HG03064 (cell line): ENCODE measurements around the gene ATF4.
"Not testable (repeated sequence)": the region's sequence is repeated elsewhere in the genome, so short reads cannot be mapped to it uniquely, and the experiment has no call there.

ENCODE experiments used
- ATAC-seq: cut with Tn5 transposase; IDR thresholded peaks from one replicate; pipeline ENCODE4 v1.9.1; 2021; ENCODE audit warnings: low read depth; ENCODE audit not compliant: unreplicated experiment

The ATF4 gene

DNA sequence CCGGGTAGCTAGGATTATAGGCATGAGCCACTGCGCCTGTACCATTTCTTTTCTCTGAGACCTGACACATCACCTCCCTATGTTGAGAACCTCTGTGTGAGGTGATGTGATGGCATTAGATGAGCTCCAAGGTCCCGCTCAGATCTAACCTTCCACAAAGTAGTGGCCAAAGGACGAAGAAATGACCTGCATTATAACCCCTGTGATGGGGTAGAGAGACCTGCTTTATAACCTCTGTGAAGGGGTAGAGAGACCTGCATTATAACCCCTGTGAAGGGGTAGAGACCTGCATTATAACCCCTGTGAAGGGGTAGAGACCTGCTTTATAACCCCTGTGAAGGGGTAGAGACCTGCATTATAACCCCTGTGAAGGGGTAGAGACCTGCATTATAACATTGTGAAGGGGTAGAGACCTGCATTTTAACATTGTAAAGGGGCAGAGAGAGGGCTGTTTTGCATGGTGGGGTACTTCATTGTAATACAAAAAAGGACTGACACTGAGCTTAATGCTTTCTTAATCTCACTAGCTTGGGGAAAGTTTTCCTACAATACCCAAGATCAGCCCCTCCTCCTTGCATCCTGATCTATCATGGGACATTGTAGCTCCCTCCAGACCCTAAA lies 9.7 kb upstream of the ATF4 start:
- ATAC-seq = no peak

DNA sequence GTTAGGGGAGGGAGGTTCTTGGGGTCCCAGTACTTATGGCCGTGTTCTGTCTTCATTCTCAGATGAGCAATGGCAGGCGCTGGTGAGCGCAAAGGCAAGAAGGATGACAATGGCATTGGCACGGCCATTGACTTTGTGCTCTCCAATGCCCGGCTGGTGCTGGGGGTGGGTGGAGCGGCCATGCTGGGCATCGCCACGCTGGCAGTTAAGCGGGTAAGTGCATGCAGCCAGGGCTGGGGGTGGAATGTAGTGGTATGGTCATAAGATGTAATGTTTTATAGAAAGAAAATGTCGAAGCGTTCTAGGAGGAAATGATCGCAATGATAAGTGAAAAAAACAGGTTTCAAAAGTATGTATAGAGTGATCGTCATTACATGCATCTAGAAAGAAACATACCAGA lies 9.1 kb upstream of the ATF4 start:
- no peak for ATAC-seq

- no peak for ATAC-seq
These were observed 8.3 kb upstream of the ATF4 start for GRCh38 chr22:39512026-39512425.

GRCh38 chr22:39513791-39514190 lies 6.6 kb upstream of the ATF4 start:
- no peak for ATAC-seq

- no peak for ATAC-seq
These were observed 5.9 kb upstream of the ATF4 start for GRCh38 chr22:39514373-39514973.

DNA sequence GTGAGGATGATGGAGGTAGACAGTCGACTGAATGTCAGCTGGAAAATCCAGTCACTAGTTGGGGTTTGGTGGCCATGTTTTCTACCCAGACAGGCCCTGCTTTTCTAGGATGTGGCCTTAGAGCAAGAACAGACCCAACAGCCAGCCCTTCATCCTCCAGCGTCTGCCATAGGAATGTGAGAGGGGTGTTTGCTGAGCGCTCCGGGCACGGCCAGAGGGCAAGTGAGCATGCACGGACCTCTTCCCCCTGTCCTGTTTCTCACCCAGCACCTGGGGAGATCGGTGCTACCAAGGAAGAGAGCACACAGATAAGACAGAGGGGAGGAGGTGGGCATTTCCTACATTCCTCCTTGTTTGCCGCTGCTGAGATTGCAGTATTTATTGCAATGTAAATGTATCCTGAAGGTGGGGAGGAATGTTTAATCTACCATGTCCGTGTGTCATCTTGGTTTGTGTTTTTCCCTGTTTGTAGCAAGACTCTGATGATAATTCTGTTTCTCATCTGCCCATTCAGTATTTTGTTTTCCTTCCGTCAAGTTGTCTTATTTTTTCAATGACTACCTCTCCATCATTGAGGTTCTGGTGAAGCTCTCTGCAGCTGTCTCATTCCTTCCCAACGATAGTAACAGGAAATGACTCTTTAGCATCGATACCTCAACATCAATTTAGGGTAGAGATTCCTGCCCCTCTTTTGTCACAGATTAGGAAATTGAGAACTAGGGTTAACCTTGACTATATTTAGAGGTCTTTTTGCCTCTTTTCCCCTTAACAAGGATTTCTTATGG lies 4.9 kb upstream of the ATF4 start:
- no peak for ATAC-seq

- no peak for ATAC-seq
These were observed 2.9 kb upstream of the ATF4 start for GRCh38 chr22:39517470-39517869.

GRCh38 chr22:39518144-39518786 lies 2.1 kb upstream of the ATF4 start:
- no peak for ATAC-seq

GRCh38 chr22:39518996-39519680 lies 1.2 kb upstream of the ATF4 start:
- no peak for ATAC-seq

DNA sequence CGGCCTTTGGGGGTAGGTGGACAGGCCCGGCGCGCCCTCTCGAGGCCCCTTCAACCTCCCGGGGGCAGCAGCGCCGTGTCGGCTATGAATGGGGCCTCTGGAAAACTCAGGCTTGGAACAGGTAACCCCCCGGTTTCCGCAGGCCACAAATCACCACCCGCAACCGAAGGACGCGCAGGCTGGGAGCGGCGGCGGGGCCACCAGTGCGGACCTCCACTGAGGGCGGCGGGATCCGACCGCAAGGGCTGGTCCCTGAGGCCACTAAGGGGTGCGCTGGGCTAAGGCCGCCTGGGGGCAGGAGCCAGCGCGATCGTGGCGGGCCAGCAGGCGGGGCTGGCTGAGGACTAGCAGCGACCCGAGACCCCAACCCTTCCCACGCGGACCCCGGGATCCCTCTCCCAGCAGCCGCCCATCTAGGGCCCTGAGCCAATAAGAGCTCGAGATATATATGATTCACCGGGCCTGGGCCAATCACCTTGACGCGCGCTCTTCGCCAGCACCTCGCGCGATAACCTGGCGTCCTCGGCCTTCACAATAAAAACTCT lies 609 bp upstream of the ATF4 start:
- ATAC-seq = peak; percentile 68

DNA sequence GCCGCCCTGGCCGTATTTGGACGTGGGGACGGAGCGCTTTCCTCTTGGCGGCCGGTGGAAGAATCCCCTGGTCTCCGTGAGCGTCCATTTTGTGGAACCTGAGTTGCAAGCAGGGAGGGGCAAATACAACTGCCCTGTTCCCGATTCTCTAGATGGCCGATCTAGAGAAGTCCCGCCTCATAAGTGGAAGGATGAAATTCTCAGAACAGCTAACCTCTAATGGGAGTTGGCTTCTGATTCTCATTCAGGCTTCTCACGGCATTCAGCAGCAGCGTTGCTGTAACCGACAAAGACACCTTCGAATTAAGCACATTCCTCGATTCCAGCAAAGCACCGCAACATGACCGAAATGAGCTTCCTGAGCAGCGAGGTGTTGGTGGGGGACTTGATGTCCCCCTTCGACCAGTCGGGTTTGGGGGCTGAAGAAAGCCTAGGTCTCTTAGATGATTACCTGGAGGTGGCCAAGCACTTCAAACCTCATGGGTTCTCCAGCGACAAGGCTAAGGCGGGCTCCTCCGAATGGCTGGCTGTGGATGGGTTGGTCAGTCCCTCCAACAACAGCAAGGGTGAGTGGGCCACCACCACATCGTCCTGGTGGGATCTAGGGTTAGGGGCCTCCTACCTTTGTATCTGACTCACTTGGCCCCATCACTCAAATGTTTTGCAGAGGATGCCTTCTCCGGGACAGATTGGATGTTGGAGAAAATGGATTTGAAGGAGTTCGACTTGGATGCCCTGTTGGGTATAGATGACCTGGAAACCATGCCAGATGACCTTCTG lies 934 bp downstream of the ATF4 start:
- ATAC-seq = peak; percentile 12

DNA sequence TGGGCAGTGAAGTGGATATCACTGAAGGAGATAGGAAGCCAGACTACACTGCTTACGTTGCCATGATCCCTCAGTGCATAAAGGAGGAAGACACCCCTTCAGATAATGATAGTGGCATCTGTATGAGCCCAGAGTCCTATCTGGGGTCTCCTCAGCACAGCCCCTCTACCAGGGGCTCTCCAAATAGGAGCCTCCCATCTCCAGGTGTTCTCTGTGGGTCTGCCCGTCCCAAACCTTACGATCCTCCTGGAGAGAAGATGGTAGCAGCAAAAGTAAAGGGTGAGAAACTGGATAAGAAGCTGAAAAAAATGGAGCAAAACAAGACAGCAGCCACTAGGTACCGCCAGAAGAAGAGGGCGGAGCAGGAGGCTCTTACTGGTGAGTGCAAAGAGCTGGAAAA lies 1.7 kb downstream of the ATF4 start:
- not testable (repeated sequence) for ATAC-seq

GRCh38 chr22:39522567-39523300 lies 2.4 kb downstream of the ATF4 start:
- no peak for ATAC-seq

DNA sequence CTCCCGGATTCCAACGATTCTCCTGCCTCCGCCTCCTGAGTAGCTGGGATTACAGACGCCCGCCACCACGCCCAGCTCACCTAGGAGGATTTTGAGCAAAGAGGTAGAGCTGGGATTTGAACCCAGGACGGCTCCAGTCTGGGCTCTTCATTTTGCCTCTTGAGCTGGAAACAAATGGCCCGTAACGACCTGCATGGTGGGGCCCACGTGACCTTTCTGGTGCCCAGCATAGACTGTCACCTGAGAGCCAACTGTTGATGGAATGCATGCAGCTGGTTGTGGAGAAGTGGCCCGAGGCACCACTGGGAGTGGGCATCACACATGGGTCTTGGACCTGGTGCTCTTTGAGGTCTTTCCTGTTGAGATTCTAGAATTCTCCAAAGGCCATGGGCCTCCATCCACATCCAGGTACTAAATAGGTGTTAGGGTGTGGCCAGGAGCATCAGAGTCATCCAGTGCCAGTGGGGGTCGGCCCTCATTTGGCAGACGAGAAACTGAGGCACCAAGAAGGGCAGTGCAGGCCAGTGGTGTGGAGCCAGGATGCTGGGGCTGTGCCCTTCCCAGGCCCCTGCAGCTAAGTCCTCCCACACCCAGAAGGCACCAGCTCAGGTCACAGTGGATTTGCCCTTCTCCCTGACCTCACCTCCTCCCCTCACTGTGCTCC lies 3.9 kb downstream of the ATF4 start:
- no peak for ATAC-seq

GRCh38 chr22:39524753-39525657 lies 4.6 kb downstream of the ATF4 start:
- no peak for ATAC-seq

GRCh38 chr22:39525658-39525975 lies 5.3 kb downstream of the ATF4 start:
- no peak for ATAC-seq

GRCh38 chr22:39526736-39527171 lies 6.4 kb downstream of the ATF4 start:
- no peak for ATAC-seq

GRCh38 chr22:39527481-39527961 lies 7.2 kb downstream of the ATF4 start:
- no peak for ATAC-seq
